Keratinocyte (primary cell): ENCODE results near the gene FNDC3B. TPM values are rescaled to one million over a fixed set of nuclear protein-coding genes. Genes with fewer than 3 reads are reported as not detected.

Source experiments
- DNase-seq: peaks from one replicate; pipeline ENCODE4 v3.0.0-alpha.2; 2011; ENCODE audit warnings: low read depth, missing footprints, low spot score
- FAIRE-seq: peaks from 2 replicates; lab custom pipeline; 2011; peaks lifted over from hg19 to GRCh38; lab: Jason Lieb, UNC
- H2AFZ ChIP-seq: 2 replicates; pipeline ENCODE4 v1.6.0; 2012; ENCODE audit warnings: low read length, control low read depth, inconsistent platforms; ENCODE audit not compliant: control insufficient read depth
- H3K27ac ChIP-seq: 2 replicates; pipeline ENCODE4 v1.5.1; 2011; ENCODE audit warnings: low read length; ENCODE audit not compliant: control insufficient read depth, insufficient read depth
- H3K27me3 ChIP-seq: 3 replicates; pipeline ENCODE4 v1.6.0; 2011; ENCODE audit warnings: low read length; ENCODE audit not compliant: control insufficient read depth, insufficient read depth; ENCODE audit errors: extremely low read depth
- H3K36me3 ChIP-seq, 2 experiments: 2 replicates in 1 of 2; 3 replicates in 1 of 2; pipeline ENCODE4 v1.5.1; 2011; ENCODE audit warnings: low read length in 2 of 2, mild to moderate bottlenecking in 1 of 2; ENCODE audit not compliant: control insufficient read depth in 2 of 2, insufficient read depth in 2 of 2; ENCODE audit errors: extremely low read depth in 1 of 2
- H3K4me1 ChIP-seq: 3 replicates; pipeline ENCODE4 v1.5.1; 2011; ENCODE audit warnings: low read length; ENCODE audit not compliant: control insufficient read depth, insufficient read depth; ENCODE audit errors: extremely low read depth
- H3K4me2 ChIP-seq: 3 replicates; pipeline ENCODE4 v1.6.0; 2011; ENCODE audit warnings: low read depth, low read length; ENCODE audit not compliant: control insufficient read depth, insufficient read depth; ENCODE audit errors: extremely low read depth
- H3K4me3 ChIP-seq, 3 experiments: fragments of 200-600 bp in 1 of 3; sonication (generic) in 1 of 3; 2 replicates in 2 of 3; 3 replicates in 1 of 3; pipeline ENCODE4 v1.5.1; 2011 to 2016; ENCODE audit warnings: low read length in 3 of 3, mild to moderate bottlenecking in 3 of 3, control low read depth in 2 of 3, inconsistent platforms in 1 of 3, low read depth in 1 of 3, mixed read lengths in 1 of 3, mixed run types in 1 of 3, moderate library complexity in 1 of 3; ENCODE audit not compliant: control insufficient read depth in 2 of 3, insufficient read depth in 2 of 3; ENCODE audit errors: extremely low read depth in 1 of 3
- H3K79me2 ChIP-seq: 2 replicates; pipeline ENCODE4 v1.6.0; 2012; ENCODE audit warnings: low read length; ENCODE audit not compliant: control insufficient read depth, insufficient read depth
- H3K9ac ChIP-seq: 3 replicates; pipeline ENCODE4 v1.6.0; 2011; ENCODE audit warnings: low read length; ENCODE audit not compliant: control insufficient read depth, insufficient read depth; ENCODE audit errors: extremely low read depth
- H3K9me1 ChIP-seq: 3 replicates; pipeline ENCODE4 v1.6.0; 2011; ENCODE audit warnings: low read length; ENCODE audit not compliant: control insufficient read depth, insufficient read depth; ENCODE audit errors: extremely low read depth
- H3K9me3 ChIP-seq: 2 replicates; pipeline ENCODE4 v1.5.1; 2012; ENCODE audit warnings: low read depth, low read length; ENCODE audit not compliant: control insufficient read depth
- H4K20me1 ChIP-seq: 3 replicates; pipeline ENCODE4 v1.6.0; 2011; ENCODE audit warnings: low read length; ENCODE audit not compliant: control insufficient read depth, insufficient read depth; ENCODE audit errors: extremely low read depth
- CTCF ChIP-seq, 3 experiments: IDR thresholded peaks in 1 of 3; conservative IDR thresholded peaks in 1 of 3; optimal IDR thresholded peaks in 1 of 3; 2 replicates in 2 of 3; 3 replicates in 1 of 3; pipeline versions ENCODE3 to v1.5.1; 2011; ENCODE audit warnings: low read length in 3 of 3, mild to moderate bottlenecking in 3 of 3, moderate library complexity in 2 of 3, control low read depth in 1 of 3, inconsistent platforms in 1 of 3; ENCODE audit not compliant: insufficient read depth in 2 of 3; ENCODE audit errors: extremely low read depth in 1 of 3
- EZH2 ChIP-seq: IDR thresholded peaks from one replicate; pipeline ENCODE4 v1.6.1; 2012; ENCODE audit warnings: inconsistent platforms, mild to moderate bottlenecking, low read length, moderate library complexity
- dilution Hi-C: fragments of 300-500 bp; cut with MboI; formaldehyde crosslinking; loops from one replicate; pipeline ENCODE4 v1.7.0; 2020; ENCODE audit warnings: low sequenced_read_pairs; ENCODE audit not compliant: extremely low pct_ligation_motif_present
- polyA plus RNA-seq, 5 experiments: library from polyadenylated mRNA; depleted of rRNA in 3 of 5; stranded (reverse) in 3 of 5; stranded (forward) in 1 of 5; unstranded in 1 of 5; fragments of >200 nt; gene quantifications; 1 replicate in 1 of 5; 2 replicates in 3 of 5; 3 replicates in 1 of 5; pipeline versions ENCODE4 v1.2.1 to v1.2.3, GENCODE V29; 2011 to 2012; ENCODE audit warnings: missing spikeins in 2 of 5, low read depth in 1 of 5, low replicate concordance in 1 of 5

The FNDC3B gene
- polyA plus RNA-seq, 1 donor (not counting 4 experiments of a cell fraction or from before 2014, with no cell fraction given): 31.4 TPM

- H3K9me3 ChIP-seq: no peaks in the 10 kb centered on the region
- H3K9me1 ChIP-seq: no peaks in the 10 kb centered on the region
- no peak overlapping the region for H3K4me3 ChIP-seq
- no peak overlapping the region for H3K9ac ChIP-seq
- peaks cover 55% of the 10 kb centered on the region for H3K4me1 ChIP-seq
- no peak for DNase-seq
- no peaks in the 10 kb centered on the region for H3K27me3 ChIP-seq
- no peaks in the 10 kb centered on the region for H3K36me3 ChIP-seq
- TF ChIP-seq CTCF (optimal IDR thresholded peaks at IDR 0.05 in 1 of 3, IDR thresholded peaks at IDR 0.05 in 1 of 3, conservative IDR thresholded peaks at IDR 0.05 in 1 of 3; ENCODE audit: extremely low read depth in 1 of 3, insufficient read depth in 2 of 3, low read length in 3 of 3) (no peak), EZH2 (no peak)
- peaks cover 71% of the 10 kb centered on the region for H3K79me2 ChIP-seq
- no peak for FAIRE-seq
- dilution Hi-C loops: no loop called here
- peak overlapping the region; percentile 71 for H3K27ac ChIP-seq
- H2AFZ ChIP-seq: no peak overlapping the region
- H4K20me1 ChIP-seq: no peaks in the 10 kb centered on the region
- peak overlapping the region; percentile 67 for H3K4me2 ChIP-seq
Measured at GRCh38 chr3:172157564-172158258, 118.3 kb downstream of the FNDC3B start.

GRCh38 chr3:172158741-172159140 lies 119.4 kb downstream of the FNDC3B start:
- H3K27ac ChIP-seq: no peak overlapping the region

More at GRCh38 chr3:172158741-172159140, 119.4 kb downstream of the FNDC3B start:
- dilution Hi-C loops: no loop called here
- TF ChIP-seq EZH2 (no peak), CTCF (optimal IDR thresholded peaks at IDR 0.05 in 1 of 3, IDR thresholded peaks at IDR 0.05 in 1 of 3, conservative IDR thresholded peaks at IDR 0.05 in 1 of 3; ENCODE audit: extremely low read depth in 1 of 3, insufficient read depth in 2 of 3, low read length in 3 of 3) (no peak)
- DNase-seq: no peak
- H3K9me3 ChIP-seq: no peaks in the 10 kb centered on the region
- H3K79me2 ChIP-seq: peaks cover 81% of the 10 kb centered on the region
- no peaks in the 10 kb centered on the region for H3K36me3 ChIP-seq
- H3K4me1 ChIP-seq: peaks cover 45% of the 10 kb centered on the region
- no peaks in the 10 kb centered on the region for H4K20me1 ChIP-seq
- H3K27me3 ChIP-seq: no peaks in the 10 kb centered on the region
- no peak overlapping the region for H3K4me2 ChIP-seq
- no peaks in the 10 kb centered on the region for H3K9me1 ChIP-seq
- no peak for FAIRE-seq
- H3K4me3 ChIP-seq: no peak overlapping the region
- no peak overlapping the region for H2AFZ ChIP-seq
- no peak overlapping the region for H3K9ac ChIP-seq
